Endothelial cell of umbilical vein (primary cell): ENCODE data around the gene ANKRD40CL. TPM values are rescaled to one million over a fixed set of nuclear protein-coding genes. Genes with fewer than 3 reads are reported as not detected.

Experiments
- BruUV-seq: library from RNA; stranded (reverse); fragments of 400-500 nt; replicated peaks from 2 replicates; lab custom pipeline; 2021; lab: Mats Ljungman, UMichigan
- CTCF ChIA-PET: fragments of 300-600, 350-600 bp; sonication (Branson Sonifier 250); formaldehyde crosslinking; loops from one replicate; lab custom pipeline; 2021; ENCODE audit warnings: antibody characterized with exemption, inconsistent platforms; lab: Charles Lee
- POLR2A ChIA-PET: fragments of 300-600, 350-600 bp; sonication (Branson Sonifier 250); formaldehyde crosslinking; loops from one replicate; lab custom pipeline; 2021; ENCODE audit warnings: antibody characterized with exemption, inconsistent platforms; lab: Charles Lee
- DNase-seq: peaks from one replicate; pipeline ENCODE4 v3.0.0-alpha.2; 2011; ENCODE audit warnings: low read depth, low spot score
- FAIRE-seq: peaks from 2 replicates; lab custom pipeline; 2011; peaks lifted over from hg19 to GRCh38; lab: Jason Lieb, UNC
- H2AFZ ChIP-seq: 2 replicates; pipeline ENCODE4 v1.6.0; 2012; ENCODE audit warnings: low read depth, low read length, control low read depth, inconsistent platforms
- H3K27ac ChIP-seq: 2 replicates; pipeline ENCODE4 v1.5.1; 2011; ENCODE audit warnings: low read depth, mild to moderate bottlenecking, control low read depth, low read length, moderate library complexity; ENCODE audit not compliant: insufficient read depth
- H3K27me3 ChIP-seq, 2 experiments: 2 replicates each; pipeline versions ENCODE4 v1.6.0 to v1.6.1; 2011; ENCODE audit warnings: low read length in 2 of 2, mixed read lengths in 1 of 2; ENCODE audit not compliant: control insufficient read depth in 2 of 2, insufficient read depth in 2 of 2
- H3K36me3 ChIP-seq, 2 experiments: 2 replicates in 1 of 2; 3 replicates in 1 of 2; pipeline ENCODE4 v1.5.1; 2011; ENCODE audit warnings: low read length in 2 of 2, mild to moderate bottlenecking in 1 of 2, moderate library complexity in 1 of 2; ENCODE audit not compliant: control insufficient read depth in 2 of 2, insufficient read depth in 2 of 2; ENCODE audit errors: extremely low read depth in 1 of 2
- H3K4me1 ChIP-seq: 3 replicates; pipeline ENCODE4 v1.5.1; 2011; ENCODE audit warnings: mild to moderate bottlenecking, low read length; ENCODE audit not compliant: control insufficient read depth, insufficient read depth; ENCODE audit errors: extremely low read depth
- H3K4me2 ChIP-seq: 2 replicates; pipeline ENCODE4 v1.6.1; 2011; ENCODE audit warnings: low read length, control low read depth, mixed read lengths; ENCODE audit not compliant: insufficient read depth
- H3K4me3 ChIP-seq, 3 experiments: fragments of 200-600 bp in 1 of 3; sonication (generic), shearing (Covaris generic) in 1 of 3; replicated peaks in 1 of 3; 2 replicates each; pipeline ENCODE4 v1.5.1; 2011 to 2016; ENCODE audit warnings: control low read depth in 3 of 3, low read length in 3 of 3, mild to moderate bottlenecking in 2 of 3, inconsistent platforms in 1 of 3, low read depth in 1 of 3, moderate library complexity in 1 of 3; ENCODE audit not compliant: insufficient read depth in 1 of 3
- H3K79me2 ChIP-seq: 2 replicates; pipeline ENCODE4 v1.6.0; 2012; ENCODE audit warnings: low read length, inconsistent platforms; ENCODE audit not compliant: control insufficient read depth, insufficient read depth
- H3K9ac ChIP-seq: replicated peaks from 2 replicates; pipeline ENCODE3; 2011; ENCODE audit warnings: low read length, control low read depth; ENCODE audit not compliant: insufficient read depth; ENCODE audit errors: extremely low read depth
- H3K9me1 ChIP-seq: replicated peaks from 3 replicates; pipeline ENCODE4 v1.6.0; 2011; ENCODE audit warnings: mild to moderate bottlenecking, low read length; ENCODE audit not compliant: control insufficient read depth, insufficient read depth; ENCODE audit errors: extremely low read depth
- H3K9me3 ChIP-seq: replicated peaks from 2 replicates; pipeline ENCODE4 v1.5.1; 2012; ENCODE audit warnings: low read length, inconsistent platforms; ENCODE audit not compliant: control insufficient read depth, insufficient read depth
- H4K20me1 ChIP-seq: replicated peaks from 2 replicates; pipeline ENCODE3; 2011; ENCODE audit warnings: mild to moderate bottlenecking, low read length; ENCODE audit not compliant: control insufficient read depth, insufficient read depth; ENCODE audit errors: extremely low read depth
- EZH2 ChIP-seq: IDR thresholded peaks from 2 replicates; pipeline ENCODE4 v1.6.1; 2012; ENCODE audit warnings: borderline replicate concordance, low read depth, mild to moderate bottlenecking, moderate library complexity, low read length, inconsistent platforms; ENCODE audit not compliant: severe bottlenecking
- FOS ChIP-seq: IDR thresholded peaks from 2 replicates; pipeline ENCODE4 v1.6.1; 2011; ENCODE audit warnings: mild to moderate bottlenecking, low read length, moderate library complexity, borderline replicate concordance; ENCODE audit not compliant: insufficient read depth
- GATA2 ChIP-seq: IDR thresholded peaks from 2 replicates; pipeline ENCODE4 v1.7.0; 2011; ENCODE audit warnings: low read depth, mild to moderate bottlenecking, moderate library complexity, mixed read lengths, low read length; ENCODE audit not compliant: insufficient read length, insufficient read depth
- JUN ChIP-seq: IDR thresholded peaks from 2 replicates; pipeline ENCODE4 v1.6.1; 2011; ENCODE audit warnings: borderline replicate concordance, low read depth; ENCODE audit not compliant: insufficient read length, insufficient read depth
- MYC ChIP-seq: IDR thresholded peaks from one replicate; pipeline ENCODE4 v1.6.1; 2011; ENCODE audit warnings: mild to moderate bottlenecking, low read depth, low read length
- POLR2A ChIP-seq: IDR thresholded peaks from 2 replicates; pipeline ENCODE4 v1.6.1; 2012; ENCODE audit warnings: low read depth, mild to moderate bottlenecking, control low read depth, low read length
- POLR2AphosphoS5 ChIP-seq: IDR thresholded peaks from 2 replicates; pipeline ENCODE4 v1.6.1; 2012; ENCODE audit warnings: low read depth, mild to moderate bottlenecking, control low read depth, low read length, moderate library complexity; ENCODE audit not compliant: insufficient read depth
- dilution Hi-C: fragments of 300-500 bp; cut with MboI; formaldehyde crosslinking; loops from one replicate; pipeline ENCODE4 v1.15.0; 2019; ENCODE audit warnings: low sequenced_read_pairs; ENCODE audit not compliant: extremely low pct_ligation_motif_present
- intact Hi-C: fragments of 100-400 bp; cut with micrococcal nuclease; formaldehyde crosslinking; loops from one replicate; pipeline ENCODE4 v1.10.0; 2022
- polyA plus RNA-seq, 4 experiments: library from polyadenylated mRNA; depleted of rRNA in 3 of 4; stranded (reverse) in 3 of 4; unstranded in 1 of 4; fragments of >200 nt; gene quantifications; 2 replicates each; pipeline versions ENCODE4 v1.2.1 to v1.2.3, GENCODE V29; 2011 to 2012; ENCODE audit warnings: missing spikeins in 1 of 4
- total RNA-seq: library from RNA; stranded (reverse); gene quantifications from 2 replicates; pipeline ENCODE4 v1.2.3, GENCODE V29; 2021
- TF ChIP-seq, protein P1 (sequence below): IDR thresholded peaks from 2 replicates; pipeline ENCODE4 v1.6.1; 2011; ENCODE audit not compliant: insufficient read depth, insufficient read length
- TF ChIP-seq, protein P2 (sequence below), 2 donors: IDR thresholded peaks; 1 replicate in 1 of 2; 2 replicates in 1 of 2; pipeline ENCODE4 v1.5.1; 2011; ENCODE audit warnings: low read length in 2 of 2, mild to moderate bottlenecking in 2 of 2, moderate library complexity in 2 of 2, control low read depth in 1 of 2, inconsistent platforms in 1 of 2, low read depth in 1 of 2; ENCODE audit not compliant: insufficient read depth in 1 of 2; ENCODE audit errors: extremely low read depth in 1 of 2

The ANKRD40CL gene
- total and polyA plus RNA-seq, 2 donors (not counting 3 experiments of a cell fraction or from before 2014, with no cell fraction given) = not detected

DNA sequence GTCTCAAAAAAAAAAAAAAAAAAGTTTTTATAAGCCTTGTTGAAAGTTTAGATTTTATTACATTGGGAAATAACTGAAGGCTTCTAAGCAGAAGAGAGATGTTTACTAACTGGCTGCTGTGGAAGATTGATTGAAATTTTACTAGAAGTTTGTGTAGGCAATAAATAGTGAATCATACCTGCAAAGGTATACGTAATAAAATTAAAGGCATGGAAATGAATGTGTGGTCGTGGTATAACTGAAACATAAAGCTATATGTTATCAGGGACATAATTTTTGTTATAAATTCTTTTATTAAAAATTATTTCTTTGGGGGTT lies 39.2 kb downstream of the ANKRD40CL start:
- Histone ChIP-seq H3K27ac (no peak overlapping the region), H3K27me3 (no peaks in the 10 kb centered on the region), H3K9ac (no peak overlapping the region), H3K79me2 (peaks cover 100% of the 10 kb centered on the region), H3K9me1 (no peaks in the 10 kb centered on the region), H3K36me3 (no peaks in the 10 kb centered on the region), H3K9me3 (no peaks in the 10 kb centered on the region), H3K4me3 (no peak overlapping the region), H4K20me1 (peaks cover 17% of the 10 kb centered on the region), H3K4me2 (no peak overlapping the region), H3K4me1 (no peaks in the 10 kb centered on the region), H2AFZ (no peak overlapping the region)
- no TSS peak for BruUV-seq
- no peak for DNase-seq
- dilution Hi-C loops (no loop called here), intact Hi-C loops (no loop called here)
- no peak for FAIRE-seq
- no peak for TF ChIP-seq EZH2
- ChIA-PET CTCF (interaction anchor here (1.2 to 2.1 kb wide), 2 partner anchors 15 to 19 kb away, joined by 3 to 5 read pairs; no protein-coding TSS in a partner anchor), POLR2A (no interaction called here)

DNA sequence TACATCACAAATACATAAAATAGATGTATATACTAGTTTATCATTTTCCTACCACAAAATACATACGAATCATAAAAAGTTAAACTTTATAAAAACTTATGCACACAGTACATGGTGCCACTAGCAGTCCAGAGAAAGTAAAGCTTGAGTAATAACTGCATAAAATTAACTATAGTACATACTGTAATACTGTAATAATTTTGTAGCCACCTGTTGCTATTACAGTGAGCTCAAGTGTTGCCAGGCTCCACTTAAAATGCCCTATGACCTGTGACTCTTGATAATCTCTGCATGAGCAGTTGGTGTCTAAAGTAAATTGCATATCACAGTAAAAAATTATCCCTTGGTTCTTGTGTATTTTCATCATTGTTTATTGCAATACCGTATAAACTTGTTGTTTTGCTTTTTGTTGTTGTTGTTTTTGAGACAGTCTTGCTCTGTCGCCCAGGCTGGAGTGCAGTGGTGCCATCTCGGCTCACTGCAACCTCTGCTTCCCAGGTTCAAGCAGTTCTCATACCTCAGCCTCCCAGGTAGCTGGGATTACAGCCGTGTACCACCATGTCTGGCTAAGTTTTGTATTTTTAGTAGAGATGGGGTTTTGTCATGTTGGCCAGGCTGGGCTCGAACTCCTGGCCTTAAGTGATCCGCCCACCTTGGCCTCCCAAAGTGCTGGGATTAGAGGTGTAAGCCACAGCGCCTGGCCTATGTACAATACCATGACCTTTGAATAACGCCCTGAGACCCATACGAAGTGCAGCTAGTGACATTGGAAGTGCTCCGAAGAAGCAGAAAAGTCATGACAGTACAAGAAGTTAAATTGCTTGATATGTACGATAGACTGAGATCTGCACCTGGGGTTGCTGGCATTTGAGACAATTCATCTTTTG lies 41.3 kb downstream of the ANKRD40CL start:
- CTCF ChIA-PET = interaction anchor here (0.9 kb wide), 1 partner anchor 12 kb away, joined by 3 read pairs; no protein-coding TSS in a partner anchor
- POLR2A ChIA-PET = no interaction called here
- peaks cover 18% of the 10 kb centered on the region for H4K20me1 ChIP-seq

More for the DNA sequence above, 41.3 kb downstream of the ANKRD40CL start:
- no TSS peak for BruUV-seq
- Histone ChIP-seq H3K27ac (no peak overlapping the region), H3K4me1 (peaks cover 18% of the 10 kb centered on the region), H3K4me2 (no peak overlapping the region), H3K36me3 (no peaks in the 10 kb centered on the region), H3K9me3 (no peaks in the 10 kb centered on the region), H3K4me3 (no peak overlapping the region), H3K9me1 (no peaks in the 10 kb centered on the region), H2AFZ (no peak overlapping the region), H3K79me2 (peaks cover 100% of the 10 kb centered on the region), H3K27me3 (no peaks in the 10 kb centered on the region), H3K9ac (no peak overlapping the region)
- DNase-seq (no peak), FAIRE-seq (no peak)
- dilution Hi-C loops = no loop called here
- intact Hi-C loops = no loop called here
- TF ChIP-seq JUN = no peak
- TF ChIP-seq, protein P1, sequence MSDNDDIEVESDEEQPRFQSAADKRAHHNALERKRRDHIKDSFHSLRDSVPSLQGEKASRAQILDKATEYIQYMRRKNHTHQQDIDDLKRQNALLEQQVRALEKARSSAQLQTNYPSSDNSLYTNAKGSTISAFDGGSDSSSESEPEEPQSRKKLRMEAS = no peak
- no peak for TF ChIP-seq POLR2A
- no peak for TF ChIP-seq EZH2
- TF ChIP-seq, protein P2, sequence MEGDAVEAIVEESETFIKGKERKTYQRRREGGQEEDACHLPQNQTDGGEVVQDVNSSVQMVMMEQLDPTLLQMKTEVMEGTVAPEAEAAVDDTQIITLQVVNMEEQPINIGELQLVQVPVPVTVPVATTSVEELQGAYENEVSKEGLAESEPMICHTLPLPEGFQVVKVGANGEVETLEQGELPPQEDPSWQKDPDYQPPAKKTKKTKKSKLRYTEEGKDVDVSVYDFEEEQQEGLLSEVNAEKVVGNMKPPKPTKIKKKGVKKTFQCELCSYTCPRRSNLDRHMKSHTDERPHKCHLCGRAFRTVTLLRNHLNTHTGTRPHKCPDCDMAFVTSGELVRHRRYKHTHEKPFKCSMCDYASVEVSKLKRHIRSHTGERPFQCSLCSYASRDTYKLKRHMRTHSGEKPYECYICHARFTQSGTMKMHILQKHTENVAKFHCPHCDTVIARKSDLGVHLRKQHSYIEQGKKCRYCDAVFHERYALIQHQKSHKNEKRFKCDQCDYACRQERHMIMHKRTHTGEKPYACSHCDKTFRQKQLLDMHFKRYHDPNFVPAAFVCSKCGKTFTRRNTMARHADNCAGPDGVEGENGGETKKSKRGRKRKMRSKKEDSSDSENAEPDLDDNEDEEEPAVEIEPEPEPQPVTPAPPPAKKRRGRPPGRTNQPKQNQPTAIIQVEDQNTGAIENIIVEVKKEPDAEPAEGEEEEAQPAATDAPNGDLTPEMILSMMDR (IDR thresholded peaks at IDR 0.05; ENCODE audit: extremely low read depth in 1 of 2, insufficient read depth in 1 of 2, low read depth in 1 of 2, low read length in 2 of 2) = no peak
- no peak for TF ChIP-seq MYC
- no peak for TF ChIP-seq FOS
- TF ChIP-seq GATA2 = no peak
- no peak for TF ChIP-seq POLR2AphosphoS5
